Measurements from ENCODE around the gene GORASP2. TPM values are rescaled to one million over a fixed set of nuclear protein-coding genes. Genes with fewer than 3 reads are reported as not detected.

Gene GORASP2
- 10 to 100 TPM; 36.1 to 48.2 (median 42.0) TPM for total RNA-seq

DNA sequence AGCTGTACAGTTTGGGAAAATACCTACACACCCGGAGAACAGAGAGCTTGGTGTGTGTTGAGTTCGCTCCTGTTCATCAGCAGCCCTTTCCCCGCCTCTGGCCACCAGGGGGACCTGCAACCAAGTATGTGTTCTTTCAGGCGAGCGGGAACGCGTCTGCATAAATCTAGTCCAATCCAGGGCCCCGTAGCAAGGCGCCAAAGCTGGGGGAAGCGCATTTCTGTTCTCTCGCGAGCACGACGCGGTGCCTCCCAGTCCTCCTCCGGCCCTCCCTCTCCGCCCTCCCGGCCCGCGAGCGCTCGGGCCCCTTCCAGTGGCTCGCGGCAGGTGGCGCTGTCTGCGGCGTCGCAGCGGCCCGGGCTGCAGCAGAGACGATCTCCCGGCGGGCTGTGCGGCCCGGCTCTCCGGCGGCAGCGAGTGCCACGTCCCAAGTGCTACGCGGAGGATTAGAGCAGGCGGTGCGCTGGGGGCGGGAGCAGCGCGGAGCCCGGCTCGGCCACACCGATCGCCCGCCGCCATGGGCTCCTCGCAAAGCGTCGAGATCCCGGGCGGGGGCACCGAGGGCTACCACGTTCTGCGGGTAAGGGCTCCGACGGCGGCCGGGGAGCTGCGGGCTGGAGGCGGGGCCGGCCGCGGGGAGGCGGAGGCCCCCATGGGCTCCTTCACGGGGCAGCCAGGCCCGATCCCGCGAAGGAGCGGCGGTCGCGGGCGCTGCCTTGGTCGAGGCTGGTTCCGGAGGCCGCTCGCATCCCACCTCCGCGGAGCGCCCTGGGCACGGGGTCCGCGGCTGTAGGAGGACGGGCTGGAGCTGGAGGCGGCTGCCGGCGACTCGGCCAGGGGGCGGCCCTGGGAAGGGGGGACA, at the start of gene GORASP2:
GORASP2 (plus strand) TSS at position 430 of the 862 bp plus-strand sequence; CDS start at position 518, 88 bp downstream.
- Histone ChIP-seq H3K4me1 (peaks cover 0 to 47% (median 10%) of the 10 kb centered on the region in 3 donors), H3K27me3 (no peaks in the 10 kb centered on the region), H3K9me3 (no peaks in the 10 kb centered on the region), H3K27ac (peak within 1 kb of the TSS; percentile 82 to 97 (median 96)), H3K4me3 (peak within 1 kb of the TSS; percentile 86 to 91), H3K36me3 (no peaks in the 10 kb centered on the region)
- TF ChIP-seq, protein P1, sequence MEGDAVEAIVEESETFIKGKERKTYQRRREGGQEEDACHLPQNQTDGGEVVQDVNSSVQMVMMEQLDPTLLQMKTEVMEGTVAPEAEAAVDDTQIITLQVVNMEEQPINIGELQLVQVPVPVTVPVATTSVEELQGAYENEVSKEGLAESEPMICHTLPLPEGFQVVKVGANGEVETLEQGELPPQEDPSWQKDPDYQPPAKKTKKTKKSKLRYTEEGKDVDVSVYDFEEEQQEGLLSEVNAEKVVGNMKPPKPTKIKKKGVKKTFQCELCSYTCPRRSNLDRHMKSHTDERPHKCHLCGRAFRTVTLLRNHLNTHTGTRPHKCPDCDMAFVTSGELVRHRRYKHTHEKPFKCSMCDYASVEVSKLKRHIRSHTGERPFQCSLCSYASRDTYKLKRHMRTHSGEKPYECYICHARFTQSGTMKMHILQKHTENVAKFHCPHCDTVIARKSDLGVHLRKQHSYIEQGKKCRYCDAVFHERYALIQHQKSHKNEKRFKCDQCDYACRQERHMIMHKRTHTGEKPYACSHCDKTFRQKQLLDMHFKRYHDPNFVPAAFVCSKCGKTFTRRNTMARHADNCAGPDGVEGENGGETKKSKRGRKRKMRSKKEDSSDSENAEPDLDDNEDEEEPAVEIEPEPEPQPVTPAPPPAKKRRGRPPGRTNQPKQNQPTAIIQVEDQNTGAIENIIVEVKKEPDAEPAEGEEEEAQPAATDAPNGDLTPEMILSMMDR (IDR thresholded peaks at IDR 0.05): peak; percentile 87 to 96 (median 95)
- peak; percentile 75 for TF ChIP-seq POLR2A (IDR thresholded peaks at IDR 0.05)
- peak; percentile 77 for TF ChIP-seq POLR2AphosphoS5 (IDR thresholded peaks at IDR 0.05)
- TF ChIP-seq EP300 (IDR thresholded peaks at IDR 0.05): no peak
- 0% methylated on average over 2 to 6 of the region's 95 CpGs for WGBS, 2 donors (ENCODE audit: low coverage in 1 of 2)
- peak; percentile 98 for ATAC-seq

DNA sequence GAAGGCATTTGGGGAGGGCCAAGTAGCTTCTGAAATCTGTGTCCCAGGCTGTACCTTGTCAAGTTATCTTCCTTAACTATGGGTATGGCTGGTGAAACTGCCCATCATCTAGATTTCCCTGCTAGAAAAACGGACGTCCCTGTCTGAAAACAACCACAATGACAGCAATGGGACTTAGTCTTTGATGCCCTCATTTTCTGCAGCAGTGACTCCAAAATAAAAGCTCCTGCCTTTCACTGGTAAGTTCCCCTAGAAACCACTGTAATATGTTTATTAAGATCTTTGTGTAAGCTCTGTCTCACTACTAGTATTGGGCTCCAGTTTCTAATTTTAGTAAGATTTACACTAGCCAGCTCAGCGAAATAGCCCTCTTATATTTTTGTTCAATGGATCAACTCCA, 47.2 kb upstream of the GORASP2 start:
- H3K9me3 ChIP-seq: no peaks in the 10 kb centered on the region

DNA sequence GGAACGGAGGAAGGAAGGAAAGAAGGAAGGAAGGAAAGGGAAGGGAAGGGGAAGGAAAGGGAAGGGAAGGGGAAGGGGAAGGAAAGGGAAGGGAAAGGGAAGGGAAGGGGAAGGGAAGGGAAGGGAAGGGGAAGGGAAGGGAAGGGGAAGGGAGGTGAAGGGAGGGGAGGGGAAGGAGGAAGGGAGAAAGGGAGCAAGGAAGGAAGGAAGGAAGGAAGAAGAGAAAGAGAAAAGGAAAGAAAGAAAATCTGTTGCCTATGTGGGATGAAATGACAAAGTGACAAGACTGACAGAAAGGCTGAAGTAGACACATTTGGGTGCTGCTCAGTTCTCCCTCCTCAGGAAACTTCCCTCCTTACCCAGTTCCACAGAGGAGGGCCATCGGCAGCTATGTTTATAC, 46.3 kb upstream of the GORASP2 start:
- ATAC-seq: no peak
- Histone ChIP-seq H3K36me3 (no peaks in the 10 kb centered on the region), H3K9me3 (no peaks in the 10 kb centered on the region), H3K4me3 (no peak overlapping the region), H3K27ac (no peak overlapping the region), H3K27me3 (peaks cover 5% of the 10 kb centered on the region), H3K4me1 (no peaks in the 10 kb centered on the region)
- 79 to 92% methylated on average over 2 of the region's 2 CpGs for WGBS, 2 donors (ENCODE audit: low coverage in 1 of 2)
- TF ChIP-seq, protein P1 (IDR thresholded peaks at IDR 0.05): no peak
- no peak for TF ChIP-seq POLR2A (IDR thresholded peaks at IDR 0.05)
- no peak for TF ChIP-seq POLR2AphosphoS5 (IDR thresholded peaks at IDR 0.05)
- no peak for TF ChIP-seq EP300 (IDR thresholded peaks at IDR 0.05)

More for the DNA sequence above, 47.2 kb upstream of the GORASP2 start:
- WGBS, 2 donors (ENCODE audit: low coverage in 1 of 2): 14 to 17% methylated on average over 3 of the region's 3 CpGs
- H3K27me3 ChIP-seq: peaks cover 5% of the 10 kb centered on the region
- H3K4me3 ChIP-seq: no peak overlapping the region
- H3K36me3 ChIP-seq: no peaks in the 10 kb centered on the region
- no peaks in the 10 kb centered on the region for H3K4me1 ChIP-seq
- ATAC-seq: no peak
- H3K27ac ChIP-seq: no peak overlapping the region
- TF ChIP-seq, protein P1 (IDR thresholded peaks at IDR 0.05): no peak
- TF ChIP-seq POLR2AphosphoS5 (IDR thresholded peaks at IDR 0.05) (no peak), EP300 (IDR thresholded peaks at IDR 0.05) (no peak), POLR2A (IDR thresholded peaks at IDR 0.05) (no peak)

DNA sequence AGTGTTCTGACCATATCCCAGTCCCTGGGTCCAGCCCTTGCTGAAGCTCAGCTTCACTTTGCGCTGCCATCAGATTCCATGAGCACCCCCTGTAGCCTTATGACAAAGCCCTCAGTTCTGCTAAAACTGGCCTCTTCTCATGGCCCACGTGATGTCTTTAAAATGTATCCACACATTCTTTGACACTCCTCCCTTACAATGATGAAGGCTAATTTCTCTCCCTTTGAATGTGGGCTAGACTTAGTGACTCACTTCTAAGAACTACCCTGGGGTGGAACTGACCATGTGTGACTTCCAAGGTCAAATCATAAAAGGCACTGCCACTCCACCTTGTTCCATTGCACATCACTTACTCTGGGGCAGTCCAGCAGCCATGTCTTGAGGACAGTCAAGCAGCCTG, 45.4 kb upstream of the GORASP2 start:
- Histone ChIP-seq H3K36me3 (no peaks in the 10 kb centered on the region), H3K9me3 (no peaks in the 10 kb centered on the region), H3K27ac (no peak overlapping the region), H3K27me3 (peaks cover 5% of the 10 kb centered on the region), H3K4me1 (no peaks in the 10 kb centered on the region), H3K4me3 (no peak overlapping the region)
- TF ChIP-seq POLR2AphosphoS5 (IDR thresholded peaks at IDR 0.05) (no peak), EP300 (IDR thresholded peaks at IDR 0.05) (no peak), POLR2A (IDR thresholded peaks at IDR 0.05) (no peak)
- TF ChIP-seq, protein P1 (IDR thresholded peaks at IDR 0.05): no peak
- WGBS, 2 donors (ENCODE audit: low coverage in 1 of 2): 100% methylated on average over 2 of the region's 2 CpGs
- no peak for ATAC-seq
